UCSD-AML1 (cell line): ENCODE results near the gene PYY.
"Not testable (repeated sequence)": the region's sequence is repeated elsewhere in the genome, so short reads cannot be mapped to it uniquely, and the experiment has no call there.

Experiments used
- DNase-seq: peaks from one replicate; lab custom pipeline; 2025; ENCODE audit not compliant: unreplicated experiment; lab: John Stamatoyannopoulos, UW

The PYY gene

DNA sequence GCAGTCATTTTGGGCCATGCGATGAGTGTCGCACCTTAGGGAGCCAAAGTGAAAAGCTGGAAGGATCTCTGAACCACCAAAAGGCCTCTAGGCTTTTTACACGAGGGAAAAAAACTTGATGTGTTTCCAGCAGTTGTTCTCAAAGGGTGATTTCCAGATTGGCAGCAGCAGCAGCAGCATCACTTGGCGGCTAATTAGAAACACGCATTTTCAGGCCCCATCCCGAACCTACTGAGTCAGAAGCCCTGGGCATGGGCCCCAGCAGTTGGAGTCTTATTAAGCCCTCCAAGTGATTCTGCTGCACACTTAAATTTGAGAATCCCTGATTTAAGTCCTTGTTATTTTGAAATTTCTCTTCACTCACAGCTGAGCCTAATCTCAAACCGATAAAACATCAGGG, 25.3 kb upstream of the PYY start:
- DNase-seq: no peak

DNA sequence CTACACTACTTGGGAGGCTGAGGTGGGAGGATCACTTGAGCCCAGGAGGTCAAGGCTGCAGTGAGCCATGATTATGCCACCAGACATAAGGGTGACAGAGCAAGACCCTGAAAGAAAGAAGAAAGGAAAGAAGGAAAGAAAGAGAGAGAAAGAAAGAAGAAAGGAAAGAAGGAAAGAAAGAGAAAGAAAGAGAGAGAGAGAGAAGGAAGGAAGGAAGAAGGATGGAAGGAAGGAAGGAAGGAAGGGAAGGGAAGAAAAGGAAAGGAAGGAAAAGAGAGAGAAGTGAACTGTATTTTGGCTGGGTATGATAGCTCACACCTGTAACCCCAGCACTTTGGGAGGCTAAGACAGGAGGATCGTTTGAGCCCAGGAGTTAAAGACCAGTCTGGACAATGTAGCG, 24.3 kb upstream of the PYY start:
- DNase-seq: no peak

DNA sequence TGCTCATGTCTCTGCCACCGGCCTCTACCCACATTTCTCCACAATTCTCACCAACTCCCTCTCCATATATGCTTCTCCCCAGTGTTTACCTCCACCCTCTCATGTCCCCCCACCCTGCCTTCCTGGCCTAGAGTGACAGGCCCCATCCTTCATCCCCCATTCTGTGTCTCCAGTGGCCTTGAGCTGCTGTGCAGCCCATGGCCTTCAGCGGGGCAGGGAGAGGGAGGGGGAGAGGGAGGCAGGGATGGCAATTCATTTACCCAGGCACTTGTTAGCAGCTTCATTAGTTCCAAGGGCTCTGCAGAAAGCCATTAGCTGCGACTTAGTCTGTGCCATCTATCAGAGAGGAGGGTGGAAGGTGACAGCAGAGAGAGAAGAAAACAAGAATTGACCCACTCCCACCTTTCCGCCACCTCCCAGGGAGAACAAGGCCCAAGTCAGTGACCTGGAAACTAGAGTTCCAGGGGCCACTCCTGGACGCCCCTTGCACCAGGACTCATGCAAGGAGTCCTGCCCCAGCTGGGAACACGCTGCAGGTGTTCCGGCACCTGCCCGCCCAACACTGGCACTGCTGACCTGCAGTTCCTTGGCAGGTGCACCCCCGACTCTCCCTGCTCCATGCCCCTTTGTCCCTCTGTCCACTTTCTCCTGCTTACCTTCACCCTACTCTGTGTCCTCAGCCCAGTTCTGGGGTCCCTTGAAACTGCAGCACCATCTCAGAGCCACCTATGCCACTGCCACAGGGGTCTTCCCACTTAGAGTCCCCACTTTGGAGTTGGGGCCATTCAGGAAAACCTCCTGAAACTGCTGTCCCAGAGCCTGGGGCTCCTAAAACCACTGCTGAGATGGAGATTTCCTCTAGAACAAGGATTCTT, 23.5 kb upstream of the PYY start:
- no peak for DNase-seq

DNA sequence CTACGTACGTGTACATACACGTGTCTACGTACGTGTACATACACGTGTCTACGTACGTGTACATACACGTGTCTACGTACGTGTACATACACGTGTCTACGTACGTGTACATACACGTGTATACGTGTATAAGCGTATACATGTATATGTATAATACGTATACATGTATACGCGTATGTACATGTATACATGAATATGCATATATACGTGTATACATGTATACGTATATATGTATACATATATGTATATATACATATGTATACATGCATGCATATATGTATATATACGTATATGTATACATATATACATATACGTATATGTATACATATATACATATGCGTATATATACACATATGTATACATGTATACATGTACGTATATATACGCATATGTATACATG, 22.2 kb upstream of the PYY start:
- no peak for DNase-seq

DNA sequence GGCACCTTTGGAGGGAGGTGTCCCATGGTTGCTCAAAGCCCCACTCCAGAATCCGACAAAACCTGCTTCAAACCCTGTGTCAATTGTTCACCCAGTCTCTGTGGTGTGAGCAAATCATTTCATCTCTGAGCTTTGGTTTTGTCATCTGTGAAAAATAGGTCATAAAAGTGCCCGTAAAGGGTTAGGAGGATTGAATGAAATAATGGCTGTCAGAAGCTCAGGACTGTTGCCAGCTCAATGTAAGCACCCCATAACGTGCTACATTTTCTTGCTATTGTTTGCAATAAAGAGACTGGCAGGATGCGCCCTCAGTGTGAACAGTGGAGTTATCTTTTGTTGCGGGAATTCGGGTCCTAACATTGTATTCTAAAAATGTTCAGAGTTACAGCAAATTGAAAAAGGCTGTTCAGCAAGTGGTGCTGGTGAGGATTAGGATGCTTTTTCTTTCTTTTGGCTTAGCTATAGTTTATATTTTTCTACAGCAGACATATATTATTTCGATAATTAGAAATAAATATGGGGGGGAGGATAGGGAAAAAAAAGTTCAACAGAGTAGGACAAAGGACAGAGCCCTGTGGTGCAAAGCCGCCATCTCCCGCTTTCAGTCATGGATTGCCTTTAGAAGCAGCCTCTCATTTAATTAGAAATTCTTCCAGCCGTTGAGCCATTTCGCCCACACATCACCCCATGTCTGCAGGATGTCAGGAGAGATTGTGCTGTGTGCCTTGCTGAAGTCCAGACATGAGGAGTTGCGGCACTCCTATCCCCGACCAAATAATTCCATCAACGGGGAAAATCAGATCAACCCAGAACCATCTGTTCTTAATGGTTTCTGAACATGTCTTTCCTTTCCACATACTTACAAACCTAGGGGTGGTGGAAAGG, 20.9 kb upstream of the PYY start:
- DNase-seq: no peak

DNA sequence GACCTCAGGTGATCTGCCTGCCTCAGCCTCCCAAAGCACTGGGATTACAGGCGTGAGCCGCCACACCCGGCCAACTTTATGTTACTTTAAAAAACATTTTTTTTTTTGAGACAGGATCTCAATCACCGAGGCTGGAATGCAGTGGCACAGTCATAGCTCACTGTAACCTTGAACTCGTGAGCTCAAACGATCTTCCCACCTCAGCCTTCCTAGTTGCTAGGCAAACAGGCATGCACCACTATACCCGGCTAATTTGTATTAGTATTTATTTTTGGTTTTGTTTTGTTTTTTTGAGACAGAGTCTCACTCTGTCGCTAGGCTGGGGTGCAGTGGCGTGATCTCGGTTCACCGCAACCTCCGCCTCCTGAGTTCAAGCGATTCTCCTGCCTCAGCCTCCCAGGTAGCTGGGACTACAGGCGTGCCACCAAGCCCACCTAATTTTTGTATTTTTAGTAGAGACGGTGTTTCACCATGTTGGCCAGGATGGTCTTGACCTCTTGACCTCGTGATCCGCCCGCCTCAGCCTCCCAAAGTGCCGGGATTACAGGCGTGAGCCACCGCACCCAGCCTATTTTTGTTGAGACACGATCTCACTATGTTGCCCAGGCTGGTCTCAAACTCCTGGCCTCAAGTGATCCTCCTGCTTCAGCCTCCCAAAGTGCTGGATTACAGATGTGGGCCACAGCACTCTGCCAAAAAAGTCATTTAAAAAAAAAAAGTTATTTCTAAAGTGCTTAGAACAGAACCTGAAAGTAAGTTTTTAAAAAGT, 18.9 kb upstream of the PYY start:
- not testable (repeated sequence) for DNase-seq

DNA sequence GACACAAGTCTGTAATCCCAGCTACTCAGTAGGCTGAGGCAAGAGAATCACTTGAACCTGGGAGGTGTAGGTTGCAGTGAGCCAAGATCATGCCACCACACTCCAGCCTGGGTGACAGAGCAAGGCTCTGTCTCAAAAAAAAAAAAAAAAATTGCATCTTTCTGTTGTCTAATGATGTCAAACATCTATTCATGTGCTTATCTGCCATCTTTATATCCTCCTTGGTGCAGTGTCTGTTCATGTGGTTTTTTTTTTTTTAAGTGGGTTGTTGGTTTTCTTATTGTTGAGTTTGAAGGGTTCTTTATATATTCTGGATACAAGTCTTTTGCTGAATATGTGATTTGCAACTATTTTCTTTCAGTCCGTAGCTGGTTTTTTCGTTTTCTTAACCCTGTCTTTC, 17.7 kb upstream of the PYY start:
- DNase-seq: not testable (repeated sequence)

DNA sequence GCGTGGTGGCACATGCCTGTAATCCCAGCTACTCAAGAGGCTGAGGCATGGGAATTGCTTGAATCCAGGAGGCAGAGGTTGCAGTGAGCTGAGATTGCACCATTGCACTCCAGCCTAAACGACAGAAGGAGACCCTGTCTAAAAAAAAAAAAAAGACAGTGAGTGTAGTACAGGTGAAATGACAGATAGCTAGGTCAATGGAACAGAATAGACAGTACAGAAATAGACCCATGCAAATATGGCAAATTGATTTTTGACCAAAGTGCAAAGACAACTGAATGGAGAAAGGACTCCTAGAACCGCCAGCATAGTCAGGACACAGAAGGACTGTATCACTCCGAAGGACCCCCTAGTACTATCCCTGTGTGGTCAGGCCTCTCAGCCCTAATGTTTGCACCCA, 16.6 kb upstream of the PYY start:
- DNase-seq: no peak

DNA sequence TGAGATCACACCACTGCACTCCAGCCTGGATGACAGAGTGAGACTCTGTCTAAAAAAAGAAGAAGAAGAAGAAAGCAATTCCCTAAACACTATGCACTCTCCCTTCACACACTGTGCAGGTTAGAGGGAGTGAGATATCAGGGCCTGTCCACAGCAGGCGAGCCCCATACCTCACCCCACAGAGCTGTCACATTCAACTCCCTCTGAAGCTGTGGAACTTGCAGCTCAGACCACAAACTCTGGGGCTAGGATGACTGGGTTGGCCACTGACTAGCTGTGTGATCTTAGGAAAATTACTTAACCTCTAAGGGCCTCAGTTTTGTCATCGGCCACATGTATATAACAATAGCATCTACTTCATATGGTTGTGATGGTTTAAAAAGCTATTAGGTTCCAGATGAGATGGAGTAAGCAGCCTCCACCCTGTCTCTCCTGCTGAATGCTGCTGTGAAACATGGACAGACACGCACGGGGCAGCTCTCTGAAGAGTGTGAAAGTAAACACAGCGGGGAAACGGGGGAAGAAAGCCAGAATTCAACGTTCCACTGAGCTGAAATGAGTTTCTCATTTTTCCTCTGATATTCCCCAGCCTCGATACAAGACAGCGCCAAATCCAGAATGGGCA, 13.6 kb upstream of the PYY start:
- DNase-seq: no peak

DNA sequence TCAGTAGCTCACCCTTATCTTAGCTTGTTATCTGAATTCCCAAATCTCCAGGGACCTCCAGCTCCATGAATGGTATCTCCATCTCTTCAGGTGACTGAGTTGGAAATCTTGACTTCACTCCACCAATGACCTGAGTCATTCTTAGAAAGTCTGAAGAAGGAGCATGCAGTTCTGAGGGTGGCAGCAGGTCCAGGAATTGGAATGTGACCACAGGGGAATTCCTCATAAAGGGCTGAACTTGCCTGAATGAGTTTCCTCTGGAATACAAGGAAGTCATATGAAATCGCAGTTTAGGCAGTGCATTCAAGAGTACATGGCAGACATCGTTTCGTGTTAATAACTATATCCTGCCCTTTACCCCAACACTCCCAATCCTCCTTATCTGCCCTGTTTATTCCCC, 12.5 kb upstream of the PYY start:
- no peak for DNase-seq

DNA sequence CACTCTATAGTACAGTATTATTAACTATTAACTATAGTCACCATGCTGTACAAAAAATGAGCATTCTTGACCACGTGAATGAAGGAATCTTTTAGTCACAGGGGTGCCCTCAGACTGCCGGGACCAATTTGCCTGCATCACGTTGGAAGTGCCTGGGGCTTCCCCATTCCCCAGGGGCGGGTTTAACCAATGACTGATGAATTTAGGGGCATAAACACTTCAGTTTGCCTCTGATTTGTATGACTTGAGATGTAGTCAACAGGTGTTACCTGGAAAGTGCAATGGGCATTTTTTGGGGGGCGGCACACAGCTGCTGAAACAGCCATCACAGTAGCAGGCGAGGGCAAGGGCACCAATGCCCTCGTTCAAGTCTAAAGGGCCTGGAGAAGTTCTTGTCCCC, 8.7 kb upstream of the PYY start:
- no peak for DNase-seq

DNA sequence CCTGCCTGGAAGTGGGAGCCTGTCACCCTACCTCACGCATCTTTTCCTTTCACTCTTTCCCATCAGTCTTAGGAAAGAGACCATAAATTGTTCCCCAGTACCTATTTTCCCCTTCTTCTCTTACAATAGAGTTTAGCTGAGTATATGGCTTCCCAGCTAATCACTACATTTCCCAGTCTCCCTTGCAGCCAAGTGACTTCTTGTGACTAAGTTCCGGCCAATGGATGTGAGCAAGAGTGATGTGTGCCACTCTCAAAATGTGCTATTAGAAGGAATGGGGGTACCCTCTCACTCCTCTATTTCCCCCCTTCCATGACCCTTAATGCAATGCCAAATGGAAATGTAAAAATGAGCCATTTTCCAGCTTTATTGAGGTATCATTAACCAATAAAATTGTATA, 8.2 kb upstream of the PYY start:
- DNase-seq: no peak

DNA sequence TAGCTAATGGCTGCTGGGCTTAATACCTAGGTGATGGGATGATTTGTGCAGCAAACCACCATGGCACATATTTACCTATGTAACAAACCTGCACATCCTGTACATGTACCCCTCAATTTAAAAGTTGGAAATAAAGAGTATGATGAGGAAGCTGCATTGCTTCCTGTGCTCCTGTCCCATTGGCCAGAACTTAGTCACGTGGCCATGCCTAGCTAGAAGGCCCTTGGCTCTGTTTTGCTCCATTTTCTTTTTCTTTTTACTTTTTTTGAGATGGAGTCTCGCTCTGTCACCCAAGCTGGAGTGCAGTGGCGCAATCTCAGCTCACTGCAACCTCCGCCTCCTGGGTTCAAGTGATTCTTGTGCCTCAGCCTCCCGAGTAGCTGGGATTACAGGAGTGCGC, 7.6 kb upstream of the PYY start:
- DNase-seq: not testable (repeated sequence)

DNA sequence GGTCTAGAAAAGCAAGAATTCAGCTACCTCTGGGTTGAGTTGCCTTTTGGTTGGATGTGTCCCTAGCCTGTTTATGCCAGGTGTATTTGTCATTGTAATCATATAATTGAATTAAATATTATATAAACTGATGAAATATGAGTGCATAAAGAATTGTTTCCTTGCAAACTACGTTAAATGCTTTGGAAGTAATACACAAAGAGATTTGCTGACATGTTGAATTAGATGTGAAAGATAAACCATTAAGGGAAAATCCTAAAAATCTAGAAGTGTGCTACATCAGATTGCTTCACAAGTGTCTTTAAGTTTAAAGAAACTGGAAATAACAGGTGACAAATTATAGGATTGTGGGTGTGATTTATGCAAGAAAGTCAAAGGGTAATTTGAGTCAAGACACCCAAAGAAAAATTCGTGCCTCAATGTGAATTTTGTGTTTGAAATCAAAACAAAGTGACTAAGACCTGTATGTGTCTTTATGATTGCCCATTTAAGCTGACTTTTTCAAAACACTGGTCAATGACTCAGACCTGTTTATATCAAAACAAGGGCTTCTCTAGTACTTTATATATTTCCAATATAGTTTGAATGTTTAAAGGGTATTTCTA, 5.1 kb upstream of the PYY start:
- DNase-seq: no peak

DNA sequence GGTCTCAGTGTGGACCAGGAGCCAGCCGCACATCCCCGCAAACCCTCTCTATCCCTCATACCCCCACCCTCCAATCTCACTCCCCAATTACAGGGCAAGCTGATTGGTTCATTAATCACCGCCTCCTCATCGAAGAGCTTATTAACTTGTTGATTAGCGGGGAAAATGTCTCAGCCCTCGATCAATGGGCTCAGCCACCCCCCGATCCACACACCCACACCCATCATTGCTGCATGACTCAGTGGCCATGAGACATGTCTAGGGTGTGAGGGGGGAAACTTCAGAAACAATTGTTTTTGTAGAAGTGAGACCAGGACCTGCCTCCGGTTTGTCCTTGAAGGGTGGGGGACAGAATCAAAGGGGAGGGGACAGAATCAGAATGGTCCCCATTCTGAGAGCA, 2.5 kb upstream of the PYY start:
- DNase-seq: no peak

DNA sequence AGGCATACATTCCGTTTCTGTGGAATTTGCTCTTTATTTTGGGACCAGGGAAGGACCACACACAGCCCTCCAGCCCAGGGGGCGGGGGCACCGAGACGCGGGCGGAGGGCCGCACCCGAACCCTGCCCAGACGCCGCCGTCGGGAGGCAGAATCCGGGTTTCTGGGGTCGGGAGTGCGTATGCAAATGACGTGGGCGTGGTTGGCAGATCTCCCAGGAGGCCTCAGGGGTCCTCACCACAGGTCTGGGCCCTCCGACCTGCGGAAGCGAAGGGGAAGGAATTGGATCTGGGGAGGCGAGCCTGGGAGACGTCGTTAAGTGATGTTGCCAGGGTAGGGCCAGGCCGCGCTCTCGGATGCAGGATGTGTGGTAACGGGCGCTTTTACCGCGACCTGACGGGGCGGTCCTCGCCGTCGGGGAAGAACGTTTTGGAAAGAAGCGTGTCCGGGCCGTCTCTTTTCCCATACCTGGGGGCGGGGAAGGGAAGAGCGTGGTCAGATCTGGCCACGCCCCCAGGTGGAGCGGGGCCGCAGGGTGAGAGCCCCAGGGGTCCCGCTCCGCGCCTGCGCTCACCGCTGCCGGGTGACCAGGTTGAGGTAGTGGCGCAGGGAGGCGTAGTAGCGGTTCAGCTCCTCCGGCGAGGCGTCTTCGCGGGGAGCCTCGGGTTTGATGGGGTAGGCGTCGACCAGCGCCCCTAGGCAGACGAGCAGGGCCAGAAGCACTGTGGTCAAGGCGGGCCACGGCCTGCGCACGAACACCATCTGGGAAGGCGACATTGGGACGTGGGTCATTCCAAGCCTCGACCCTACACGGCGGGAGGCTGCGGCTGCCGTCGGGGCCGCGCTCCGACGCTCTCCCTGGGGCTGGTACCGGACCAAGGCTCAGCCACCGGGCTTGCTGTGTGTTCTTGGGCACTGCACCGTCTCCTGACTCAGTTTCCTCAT, 745 bp downstream of the PYY start:
- DNase-seq: no peak

DNA sequence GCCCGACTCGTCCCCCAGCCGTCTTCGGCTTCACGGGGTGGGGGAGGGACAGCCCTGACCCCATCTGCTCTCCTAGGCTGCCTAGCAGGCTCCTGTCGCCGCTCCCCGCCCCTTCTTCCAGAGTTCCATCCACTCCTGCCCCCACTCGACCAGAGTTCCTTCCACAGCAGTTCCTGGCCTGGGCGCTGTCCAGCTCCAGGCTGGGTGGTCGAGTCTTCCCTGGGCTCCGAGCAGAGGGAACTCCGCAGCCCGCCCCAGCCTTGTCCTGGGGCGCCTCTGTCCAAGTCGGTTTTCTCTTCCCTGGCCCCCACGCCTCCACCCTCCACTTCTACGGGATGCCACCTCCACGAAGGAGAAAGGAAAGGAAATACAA, 1.4 kb downstream of the PYY start:
- no peak for DNase-seq

DNA sequence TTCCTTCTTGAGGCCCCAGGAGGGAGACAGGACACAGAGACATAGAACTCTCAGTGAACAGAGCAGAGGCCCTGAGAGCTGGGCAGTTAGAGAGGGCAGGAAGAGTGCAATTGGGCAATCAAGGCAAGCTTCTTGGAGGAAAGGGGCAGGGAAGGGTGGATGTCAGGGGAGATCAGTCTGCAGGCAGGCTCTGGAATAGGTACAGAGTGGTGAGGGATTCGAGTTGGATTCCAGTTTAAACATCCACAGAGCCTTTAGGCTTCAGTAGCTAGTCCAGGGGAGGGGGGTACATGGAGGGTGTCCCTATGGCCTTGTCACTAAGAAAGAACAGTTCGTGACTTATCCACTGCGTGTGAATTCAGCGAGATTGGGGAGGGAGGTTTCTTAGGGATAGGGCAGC, 2.0 kb downstream of the PYY start:
- DNase-seq: no peak

DNA sequence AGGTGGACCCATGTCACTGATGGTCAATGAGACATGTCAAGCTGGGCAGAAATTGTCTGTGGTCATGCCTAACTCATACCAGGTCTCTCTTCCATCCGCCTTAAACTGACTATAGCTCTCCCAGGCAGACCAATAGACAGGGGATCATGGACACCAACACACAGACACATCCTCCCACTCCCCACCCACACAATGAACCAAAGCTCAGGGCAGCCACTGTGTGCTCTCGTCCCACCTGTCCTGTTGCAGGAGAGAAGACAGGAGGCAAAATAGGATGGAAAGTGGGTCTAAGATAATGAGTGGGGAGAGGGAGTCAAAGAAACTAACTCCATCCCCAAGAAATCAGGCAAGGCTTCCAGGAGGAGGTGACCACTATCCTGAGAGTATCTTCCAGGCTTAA, 3.2 kb downstream of the PYY start:
- no peak for DNase-seq

DNA sequence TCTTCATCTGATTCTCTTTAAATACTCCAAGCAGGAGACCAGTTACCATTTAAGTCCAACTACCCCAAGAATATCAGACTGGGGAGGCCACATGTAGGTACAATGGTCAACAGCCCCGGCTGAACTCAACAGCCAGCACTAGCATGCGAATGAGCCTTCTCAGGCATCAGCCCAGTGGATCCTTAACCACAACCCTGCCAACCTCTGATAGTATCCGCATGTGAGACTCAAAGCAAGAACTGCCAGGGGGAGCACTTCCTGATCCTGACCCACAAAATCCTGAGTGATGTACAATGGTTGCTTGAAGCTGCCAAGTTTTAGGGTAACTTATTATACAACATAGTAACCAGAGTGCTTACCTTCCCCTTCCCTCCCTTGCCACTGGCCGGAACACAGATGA, 4.0 kb downstream of the PYY start:
- DNase-seq: peak; percentile 33
